ENCODE measurements around the gene BNC2.

DNA sequence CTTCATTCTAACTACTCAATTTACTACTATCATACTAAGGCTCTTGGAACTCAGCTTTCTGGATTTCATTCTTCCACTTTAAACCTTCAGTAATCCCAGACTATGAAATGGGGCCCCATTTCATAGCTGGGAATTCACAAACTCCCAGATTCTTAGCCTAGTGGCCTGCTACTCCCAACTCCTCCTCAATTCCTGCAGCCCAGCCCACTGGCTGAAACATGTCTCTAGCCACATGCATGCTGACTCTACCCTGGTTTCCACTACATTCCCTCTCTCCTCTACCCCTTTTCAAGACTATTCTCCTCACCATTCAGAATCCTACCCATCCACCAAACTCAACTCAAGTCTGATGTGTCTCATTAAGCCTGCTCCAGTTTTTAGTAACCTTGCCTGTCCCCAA is 370.6 kb downstream of the BNC2 start:
- TF ChIP-seq, protein P1, sequence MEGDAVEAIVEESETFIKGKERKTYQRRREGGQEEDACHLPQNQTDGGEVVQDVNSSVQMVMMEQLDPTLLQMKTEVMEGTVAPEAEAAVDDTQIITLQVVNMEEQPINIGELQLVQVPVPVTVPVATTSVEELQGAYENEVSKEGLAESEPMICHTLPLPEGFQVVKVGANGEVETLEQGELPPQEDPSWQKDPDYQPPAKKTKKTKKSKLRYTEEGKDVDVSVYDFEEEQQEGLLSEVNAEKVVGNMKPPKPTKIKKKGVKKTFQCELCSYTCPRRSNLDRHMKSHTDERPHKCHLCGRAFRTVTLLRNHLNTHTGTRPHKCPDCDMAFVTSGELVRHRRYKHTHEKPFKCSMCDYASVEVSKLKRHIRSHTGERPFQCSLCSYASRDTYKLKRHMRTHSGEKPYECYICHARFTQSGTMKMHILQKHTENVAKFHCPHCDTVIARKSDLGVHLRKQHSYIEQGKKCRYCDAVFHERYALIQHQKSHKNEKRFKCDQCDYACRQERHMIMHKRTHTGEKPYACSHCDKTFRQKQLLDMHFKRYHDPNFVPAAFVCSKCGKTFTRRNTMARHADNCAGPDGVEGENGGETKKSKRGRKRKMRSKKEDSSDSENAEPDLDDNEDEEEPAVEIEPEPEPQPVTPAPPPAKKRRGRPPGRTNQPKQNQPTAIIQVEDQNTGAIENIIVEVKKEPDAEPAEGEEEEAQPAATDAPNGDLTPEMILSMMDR (conservative IDR thresholded peaks at IDR 0.05), result no peak
- TF ChIP-seq EZH2 (IDR thresholded peaks at IDR 0.05; ENCODE audit: low read depth), result no peak

Measured in PC-9 (cell line).